HG03097 (cell line): Measurements from ENCODE around the gene SEMA6D.

Experiments used
- ATAC-seq: cut with Tn5 transposase; IDR thresholded peaks from one replicate; pipeline ENCODE4 v1.9.1; 2021; ENCODE audit not compliant: unreplicated experiment, low FRiP score

The SEMA6D gene

GRCh38 chr15:47743385-47743784 is 26.1 kb downstream of the SEMA6D start:
- ATAC-seq = no peak

DNA sequence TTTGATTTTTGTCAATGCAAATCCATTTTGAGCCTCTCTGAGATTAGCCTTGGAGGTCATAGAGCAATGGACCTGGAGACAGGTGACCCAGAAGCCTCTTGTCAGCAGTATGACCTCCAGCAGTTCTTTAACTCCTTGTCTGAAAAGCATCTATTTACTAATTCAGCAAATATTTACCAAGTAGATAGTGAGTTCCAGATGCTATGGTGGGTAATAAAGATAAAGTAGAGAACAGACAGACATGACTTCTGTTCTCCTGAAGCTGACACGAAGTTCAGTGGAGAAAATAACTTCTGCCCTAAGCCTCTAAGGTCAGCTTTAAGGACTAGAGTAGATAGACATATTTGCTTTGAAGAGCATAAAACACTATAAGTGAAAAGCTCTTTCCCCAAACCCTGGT is 26.6 kb downstream of the SEMA6D start:
- no peak for ATAC-seq

GRCh38 chr15:47744496-47744895 is 27.2 kb downstream of the SEMA6D start:
- ATAC-seq = no peak

GRCh38 chr15:47744973-47745372 is 27.7 kb downstream of the SEMA6D start:
- no peak for ATAC-seq

DNA sequence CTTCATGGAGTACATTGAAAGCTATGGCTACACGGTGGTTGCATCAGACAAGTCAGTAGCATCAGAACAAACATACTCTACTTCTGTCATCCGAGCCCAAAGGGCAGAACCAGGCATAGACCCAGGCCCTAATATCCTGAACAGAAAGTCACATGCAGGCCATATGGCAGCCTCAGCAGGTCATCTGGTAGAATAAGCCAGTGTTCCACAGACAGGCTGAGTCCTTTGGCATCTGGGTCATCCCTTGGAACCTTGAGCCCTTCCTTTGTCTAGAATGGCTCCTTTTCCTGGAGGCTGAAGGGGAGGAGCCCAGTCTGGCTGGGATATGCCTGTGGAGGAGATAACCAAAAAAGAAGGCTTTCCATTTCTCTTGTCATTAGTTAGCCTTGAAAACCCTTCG is 29.2 kb downstream of the SEMA6D start:
- ATAC-seq = no peak

DNA sequence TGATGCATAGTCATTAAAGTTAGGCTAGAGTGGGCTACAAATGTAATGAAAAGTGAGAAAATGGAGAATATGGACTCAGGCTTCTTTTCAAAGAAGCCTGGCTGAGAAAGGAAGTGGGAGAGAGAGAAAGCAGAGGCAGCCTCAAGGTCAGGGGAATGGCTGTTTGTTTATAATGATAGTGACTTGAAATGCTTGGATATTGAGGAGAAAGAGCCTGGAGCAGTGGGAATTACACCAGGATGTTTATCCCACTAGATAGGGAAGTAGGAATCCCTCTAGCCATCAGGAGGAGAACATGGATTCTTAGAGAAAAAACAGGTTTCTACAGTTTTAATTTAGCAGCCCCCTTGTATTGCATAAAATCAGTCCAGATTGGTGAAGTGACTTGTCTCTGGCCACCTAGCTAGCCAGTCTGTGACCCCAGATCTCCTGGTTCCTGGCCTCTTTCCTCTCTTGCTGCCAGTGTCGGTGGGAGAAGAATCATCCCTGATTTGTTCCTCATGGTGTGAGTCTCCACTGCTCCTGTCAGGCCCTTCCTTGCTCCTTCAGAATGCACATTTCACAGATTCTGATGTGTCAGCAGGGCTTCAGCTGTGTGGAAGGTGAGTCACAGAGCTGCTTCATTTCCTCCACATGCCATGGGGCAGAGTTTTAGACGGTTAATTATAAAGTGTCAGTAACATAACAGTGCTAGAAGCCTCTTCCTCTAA is 32.9 kb downstream of the SEMA6D start:
- ATAC-seq = no peak

GRCh38 chr15:47750740-47751262 is 33.5 kb downstream of the SEMA6D start:
- ATAC-seq = no peak

GRCh38 chr15:47753591-47753990 is 36.3 kb downstream of the SEMA6D start:
- ATAC-seq = no peak

DNA sequence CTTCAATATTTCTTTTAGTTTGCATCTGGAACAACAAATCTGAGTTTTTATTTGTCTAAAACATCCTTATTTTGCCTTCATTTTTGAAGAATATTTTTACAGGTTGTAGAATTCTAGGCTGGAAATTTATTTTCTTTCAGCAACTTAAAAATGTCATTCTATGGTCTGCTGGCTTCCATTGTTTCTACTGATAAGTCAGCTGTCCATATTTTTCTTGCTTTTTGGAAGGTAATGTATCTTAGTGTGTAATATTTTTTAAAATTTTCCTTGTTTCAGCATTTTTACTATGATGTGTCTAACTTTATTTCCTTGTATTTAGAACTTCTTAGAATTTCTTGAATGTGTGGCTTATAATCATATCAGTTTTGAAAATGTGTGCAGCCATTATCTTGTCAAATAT is 37.0 kb downstream of the SEMA6D start:
- ATAC-seq = no peak

DNA sequence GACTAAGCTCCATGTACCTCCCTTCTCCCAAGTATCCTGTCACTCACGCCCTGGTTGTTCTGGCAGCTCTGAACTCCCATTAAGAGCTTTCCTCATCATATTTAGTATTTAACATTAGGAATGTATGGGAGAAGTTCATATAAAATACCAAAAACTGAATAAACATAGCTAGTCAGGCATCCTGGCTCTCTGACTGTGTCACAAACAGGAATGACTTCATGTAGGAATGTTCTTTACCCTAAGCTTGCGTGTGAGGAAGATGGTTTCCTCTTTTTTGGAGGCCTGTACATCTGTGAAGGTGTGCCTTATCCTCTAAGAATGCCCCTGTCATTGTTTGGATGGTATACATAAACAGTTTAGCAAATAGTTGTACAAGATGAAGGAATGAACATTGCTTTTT is 38.6 kb downstream of the SEMA6D start:
- no peak for ATAC-seq

- no peak for ATAC-seq
These were observed 39.6 kb downstream of the SEMA6D start for GRCh38 chr15:47756872-47757271.

- no peak for ATAC-seq
These were observed 40.0 kb downstream of the SEMA6D start for GRCh38 chr15:47757331-47757730.

- ATAC-seq = no peak
These were observed 45.3 kb downstream of the SEMA6D start for GRCh38 chr15:47762621-47763020.

DNA sequence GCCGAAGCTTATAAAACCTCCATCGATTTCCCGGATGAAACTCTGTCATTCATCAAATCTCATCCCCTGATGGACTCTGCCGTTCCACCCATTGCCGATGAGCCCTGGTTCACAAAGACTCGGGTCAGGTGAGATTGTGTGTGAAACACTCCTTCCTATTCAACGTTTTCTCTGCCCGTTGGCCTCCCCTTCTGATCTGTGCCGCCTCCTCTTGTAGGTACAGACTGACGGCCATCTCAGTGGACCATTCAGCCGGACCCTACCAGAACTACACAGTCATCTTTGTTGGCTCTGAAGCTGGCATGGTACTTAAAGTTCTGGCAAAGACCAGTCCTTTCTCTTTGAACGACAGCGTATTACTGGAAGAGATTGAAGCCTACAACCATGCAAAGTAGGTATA is 47.4 kb downstream of the SEMA6D start:
- no peak for ATAC-seq

DNA sequence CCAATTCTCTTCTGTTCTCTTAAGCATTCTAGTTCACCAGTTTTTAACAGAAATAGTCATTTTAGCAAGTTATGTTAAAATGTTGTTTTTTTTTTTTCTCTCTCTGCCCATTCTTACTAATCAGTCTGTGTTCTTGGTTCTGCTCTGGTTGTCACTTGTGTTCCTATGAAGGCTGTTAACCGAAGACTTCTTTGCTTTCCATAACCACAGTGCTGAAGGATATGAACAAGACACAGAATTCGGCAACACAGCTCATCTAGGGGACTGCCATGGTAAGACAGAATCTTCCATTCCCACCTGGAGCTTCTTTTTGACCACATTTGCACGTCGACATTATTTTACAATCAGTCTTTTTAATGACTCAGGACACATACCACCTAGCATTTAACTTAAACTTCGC is 49.1 kb downstream of the SEMA6D start:
- no peak for ATAC-seq

DNA sequence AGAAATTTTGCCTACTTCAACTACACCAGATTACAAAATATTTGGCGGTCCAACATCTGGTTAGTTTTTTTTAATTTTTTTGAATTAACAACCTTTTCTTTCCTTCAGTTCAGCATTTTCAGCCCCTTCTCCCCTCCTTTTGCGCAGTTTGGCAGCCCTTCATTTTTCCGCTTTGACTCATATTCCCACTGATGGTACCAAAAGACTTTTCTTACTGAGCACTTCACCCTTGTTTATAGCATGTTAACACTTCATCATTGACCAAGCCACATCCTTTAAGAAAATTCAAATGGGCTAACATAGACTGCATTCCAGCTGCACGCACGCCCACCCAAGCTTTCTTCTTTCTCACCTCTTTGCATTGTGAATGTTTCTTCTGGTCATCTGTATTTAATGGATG is 49.7 kb downstream of the SEMA6D start:
- ATAC-seq = no peak

DNA sequence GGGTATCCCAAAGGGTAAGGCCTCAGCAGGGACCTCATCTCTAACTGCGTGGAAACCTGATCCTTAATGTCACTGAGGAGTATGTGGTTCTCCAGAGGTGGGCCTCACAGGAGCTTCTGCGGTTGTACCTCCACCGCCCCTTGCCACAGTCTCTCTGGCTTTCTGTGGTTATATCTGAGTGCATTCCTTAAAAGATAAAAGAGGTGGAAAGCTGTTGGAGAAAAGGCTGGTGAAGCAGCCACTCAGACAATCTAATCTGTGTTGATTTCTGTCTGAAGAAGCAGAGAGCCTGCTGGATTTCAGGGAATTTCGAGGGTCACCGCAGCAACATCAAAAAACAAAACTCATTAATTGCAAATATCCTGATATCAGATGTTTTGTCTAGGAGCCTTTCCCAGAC is 51.4 kb downstream of the SEMA6D start:
- no peak for ATAC-seq

DNA sequence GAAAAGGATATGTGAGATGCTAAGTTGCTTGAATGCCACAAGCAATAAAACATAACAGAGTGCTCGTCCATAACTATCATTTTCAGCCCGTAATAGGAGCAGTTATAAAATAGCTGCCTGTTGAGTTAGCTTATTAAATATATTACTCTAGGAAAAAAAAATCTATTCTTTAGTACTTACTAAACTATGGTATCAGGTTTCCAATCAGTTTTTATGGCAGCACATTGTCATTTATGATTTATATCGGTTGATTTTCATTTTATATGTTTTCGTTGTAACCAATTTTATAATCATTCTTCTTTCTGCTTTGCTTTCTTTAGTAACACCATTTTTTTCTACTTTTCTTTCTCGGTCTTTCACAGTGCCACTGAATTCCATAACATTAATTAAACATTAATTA is 51.9 kb downstream of the SEMA6D start:
- ATAC-seq = no peak

DNA sequence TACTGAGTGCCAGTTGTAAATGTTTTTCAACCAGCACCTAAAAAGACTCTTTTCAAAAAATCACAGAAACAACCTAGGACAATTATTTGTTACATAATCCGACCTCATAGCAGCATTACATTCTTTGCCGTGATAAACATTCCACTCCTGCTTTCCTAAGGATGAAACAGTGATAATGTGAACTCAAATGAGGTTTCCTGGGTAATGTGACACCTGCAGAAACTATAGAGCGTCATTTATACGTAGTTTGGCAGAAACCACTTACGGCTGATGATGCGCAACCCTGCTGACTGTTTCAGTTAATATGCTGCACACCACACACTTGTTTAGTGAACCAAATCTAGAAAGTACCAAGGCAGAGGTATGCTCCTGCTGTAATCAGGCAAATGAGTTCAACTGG is 55.8 kb downstream of the SEMA6D start:
- ATAC-seq = no peak

DNA sequence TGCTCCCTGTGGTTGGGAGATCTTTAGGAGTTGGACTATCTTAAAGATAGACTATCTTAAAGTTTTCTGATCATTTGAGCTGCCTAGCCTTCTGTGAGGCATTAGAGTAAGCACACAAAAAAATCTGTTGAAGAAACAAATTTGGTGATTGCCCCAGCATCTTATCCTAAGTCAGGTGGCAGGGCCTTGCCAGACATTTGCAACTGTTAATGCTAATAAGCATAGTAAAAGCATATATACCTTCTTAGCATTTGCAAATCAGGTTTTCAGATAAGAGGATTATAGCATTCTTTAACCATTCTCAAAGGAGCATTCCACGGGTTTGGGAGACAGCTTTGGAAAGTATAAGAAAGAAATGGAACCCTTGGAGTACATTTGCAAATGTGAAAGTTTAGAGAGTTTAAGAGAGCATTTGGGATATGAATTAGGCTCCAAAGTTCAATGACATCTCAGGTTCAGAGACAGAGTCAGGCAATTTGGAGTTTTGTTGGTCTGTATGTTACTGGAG is 61.0 kb downstream of the SEMA6D start:
- ATAC-seq = no peak

GRCh38 chr15:47780971-47781370 is 63.7 kb downstream of the SEMA6D start:
- ATAC-seq = no peak

- ATAC-seq = no peak
These were observed 64.2 kb downstream of the SEMA6D start for GRCh38 chr15:47781527-47781926.

DNA sequence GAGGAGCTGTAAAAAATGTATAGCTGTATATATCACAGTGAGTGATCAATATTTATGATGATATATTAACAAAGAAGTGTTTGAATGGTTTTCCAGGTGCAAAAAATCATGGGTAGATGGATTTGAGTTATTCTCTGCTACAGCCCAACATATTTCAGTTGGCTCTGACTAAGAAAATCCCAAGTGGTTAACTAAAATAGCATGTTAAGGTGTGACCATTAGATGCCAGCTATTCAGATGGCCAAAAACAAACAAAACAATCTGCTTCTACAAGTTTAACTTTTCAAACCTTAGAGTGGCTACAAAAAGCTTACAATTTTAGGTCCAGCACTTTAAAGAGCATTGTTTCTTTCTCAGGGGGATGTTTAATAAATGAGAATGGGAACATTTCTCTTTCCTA is 67.5 kb downstream of the SEMA6D start:
- no peak for ATAC-seq
